Muscle layer of colon (tissue), 2 donors: ENCODE measurements around the gene MACROD2.

Experiments
- H3K27ac ChIP-seq: one replicate; pipeline ENCODE4 v1.7.0; 2013; ENCODE audit warnings: low read depth, mild to moderate bottlenecking, low read length, moderate library complexity
- H3K27me3 ChIP-seq, 2 donors: one replicate each; pipeline ENCODE4 v1.7.0; 2013; ENCODE audit warnings: low read length in 2 of 2, mild to moderate bottlenecking in 2 of 2; ENCODE audit not compliant: insufficient read depth in 2 of 2, control insufficient read depth in 1 of 2
- H3K36me3 ChIP-seq: one replicate; pipeline ENCODE4 v1.7.0; 2013; ENCODE audit warnings: mild to moderate bottlenecking, low read length; ENCODE audit not compliant: insufficient read depth
- H3K4me1 ChIP-seq: one replicate; pipeline ENCODE4 v1.7.0; 2013; ENCODE audit warnings: mild to moderate bottlenecking, low read length; ENCODE audit not compliant: insufficient read depth
- H3K4me3 ChIP-seq, 2 donors: one replicate each; pipeline ENCODE4 v1.7.0; 2013; ENCODE audit warnings: low read length in 2 of 2, low read depth in 1 of 2, mild to moderate bottlenecking in 1 of 2, moderate library complexity in 1 of 2
- H3K9ac ChIP-seq: one replicate; pipeline ENCODE4 v1.7.0; 2013; ENCODE audit warnings: low read length
- H3K9me3 ChIP-seq: one replicate; pipeline ENCODE4 v1.7.0; 2013; ENCODE audit warnings: mild to moderate bottlenecking, low read length
- donor health status: abdominal sarcoma.
- donor health status: Adenocarcinoma of cecum.

The MACROD2 gene

GRCh38 chr20:15756002-15756753 lies 1760.9 kb downstream of the MACROD2 start:
- Histone ChIP-seq H3K9ac (no peak overlapping the region), H3K4me1 (peaks cover 9% of the 10 kb centered on the region), H3K9me3 (no peaks in the 10 kb centered on the region), H3K36me3 (no peaks in the 10 kb centered on the region), H3K4me3 (no peak overlapping the region), H3K27ac (no peak overlapping the region), H3K27me3 (no peaks in the 10 kb centered on the region)

- Histone ChIP-seq H3K9ac (no peak overlapping the region), H3K4me3 (no peak overlapping the region), H3K36me3 (no peaks in the 10 kb centered on the region), H3K9me3 (no peaks in the 10 kb centered on the region), H3K27ac (no peak overlapping the region), H3K4me1 (peaks cover 9% of the 10 kb centered on the region), H3K27me3 (no peaks in the 10 kb centered on the region)
These were observed 1761.4 kb downstream of the MACROD2 start for GRCh38 chr20:15756754-15757115.

DNA sequence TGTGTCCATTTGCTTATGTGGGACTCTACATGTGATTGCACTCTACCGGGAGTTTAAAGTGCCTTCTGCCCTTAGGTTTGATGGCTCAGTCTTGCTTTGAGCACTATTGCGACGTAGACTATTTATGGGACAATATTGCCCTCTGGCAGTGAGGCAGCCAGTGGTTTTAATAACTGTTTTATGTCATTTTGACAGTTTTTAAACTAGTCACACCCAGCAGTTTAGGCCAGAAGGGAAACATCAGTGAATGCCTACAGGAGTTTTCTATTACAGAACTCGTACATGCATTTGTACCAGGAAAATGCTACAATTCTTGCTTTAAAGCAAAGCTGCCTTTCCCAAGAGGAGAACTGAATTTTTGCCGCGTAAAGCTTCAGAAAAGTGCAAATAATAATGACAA lies 1764.3 kb downstream of the MACROD2 start:
- H3K4me1 ChIP-seq, result peaks cover 9% of the 10 kb centered on the region
- H3K4me3 ChIP-seq, result peak overlapping the region; percentile 21 to 36
- no peak overlapping the region for H3K27ac ChIP-seq
- no peak overlapping the region for H3K9ac ChIP-seq
- H3K27me3 ChIP-seq, result no peaks in the 10 kb centered on the region
- no peaks in the 10 kb centered on the region for H3K9me3 ChIP-seq
- no peaks in the 10 kb centered on the region for H3K36me3 ChIP-seq

GRCh38 chr20:15760001-15760621 lies 1764.8 kb downstream of the MACROD2 start:
- Histone ChIP-seq H3K36me3 (no peaks in the 10 kb centered on the region), H3K9me3 (no peaks in the 10 kb centered on the region), H3K9ac (no peak overlapping the region), H3K27me3 (no peaks in the 10 kb centered on the region), H3K4me3 (peak overlapping the region; percentile 21 to 36), H3K27ac (no peak overlapping the region), H3K4me1 (peaks cover 9% of the 10 kb centered on the region)

GRCh38 chr20:15763366-15763765 lies 1768.0 kb downstream of the MACROD2 start:
- H3K4me3 ChIP-seq, result no peak overlapping the region
- H3K4me1 ChIP-seq, result peaks cover 9% of the 10 kb centered on the region
- no peaks in the 10 kb centered on the region for H3K36me3 ChIP-seq
- H3K27me3 ChIP-seq, result no peaks in the 10 kb centered on the region
- no peak overlapping the region for H3K9ac ChIP-seq
- H3K9me3 ChIP-seq, result no peaks in the 10 kb centered on the region
- no peak overlapping the region for H3K27ac ChIP-seq

DNA sequence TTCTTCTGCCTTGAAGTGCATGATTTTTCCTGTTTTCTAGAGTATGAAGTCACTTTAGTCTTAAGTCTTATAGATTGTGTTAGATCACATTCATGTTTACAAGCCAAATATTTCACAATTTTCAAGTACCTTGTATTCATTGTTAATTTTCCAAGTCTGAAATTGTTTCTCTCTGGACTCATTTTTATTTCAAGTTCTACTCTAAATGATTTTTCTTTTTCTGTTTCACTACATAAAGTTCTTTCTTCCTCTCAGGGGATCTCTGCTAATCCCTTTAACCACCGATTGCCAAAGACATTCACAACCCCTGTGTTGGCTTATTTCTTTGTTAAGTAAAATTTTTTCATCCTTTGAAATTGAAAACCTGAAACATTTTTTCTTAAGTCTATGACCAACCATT lies 1772.3 kb downstream of the MACROD2 start:
- Histone ChIP-seq H3K9me3 (no peaks in the 10 kb centered on the region), H3K27me3 (no peaks in the 10 kb centered on the region), H3K9ac (no peak overlapping the region), H3K27ac (no peak overlapping the region), H3K4me1 (no peaks in the 10 kb centered on the region), H3K4me3 (no peak overlapping the region), H3K36me3 (no peaks in the 10 kb centered on the region)

DNA sequence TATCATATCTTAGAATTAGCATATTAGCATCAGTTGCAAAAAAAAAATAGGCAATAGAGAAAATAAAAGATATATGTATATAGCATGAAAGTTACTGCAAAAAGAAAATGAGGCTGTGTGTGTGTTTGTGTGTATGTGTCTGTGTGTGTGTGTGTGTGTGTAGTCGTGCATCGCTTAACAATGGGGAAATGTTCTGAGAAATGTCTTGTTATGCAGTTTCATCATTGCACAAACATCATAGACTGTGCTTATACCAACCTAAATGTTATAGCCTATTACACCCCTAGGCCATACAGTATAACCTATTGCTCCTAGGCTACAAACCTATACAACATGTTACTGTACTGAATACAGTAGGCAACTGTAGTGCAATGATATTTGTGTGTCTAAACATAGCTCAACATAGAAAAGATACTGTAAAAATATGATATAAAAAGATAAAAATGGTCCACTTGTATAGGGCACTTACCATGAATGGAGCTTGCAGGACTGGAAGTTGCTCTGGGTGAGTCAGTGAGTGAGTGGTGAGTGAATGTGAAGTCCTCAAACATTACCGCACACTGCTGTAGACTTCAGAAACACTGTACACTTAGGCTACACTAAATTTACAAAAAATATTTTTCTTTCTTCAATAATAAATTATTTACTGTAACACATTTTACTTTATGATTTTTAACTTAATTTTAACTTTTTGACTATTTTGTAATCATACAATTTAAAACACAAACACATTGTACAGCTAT lies 1772.9 kb downstream of the MACROD2 start:
- Histone ChIP-seq H3K9me3 (no peaks in the 10 kb centered on the region), H3K4me1 (no peaks in the 10 kb centered on the region), H3K9ac (no peak overlapping the region), H3K27me3 (no peaks in the 10 kb centered on the region), H3K4me3 (no peak overlapping the region), H3K36me3 (no peaks in the 10 kb centered on the region), H3K27ac (no peak overlapping the region)

- no peak overlapping the region for H3K9ac ChIP-seq
- no peaks in the 10 kb centered on the region for H3K36me3 ChIP-seq
- no peaks in the 10 kb centered on the region for H3K27me3 ChIP-seq
- no peak overlapping the region for H3K4me3 ChIP-seq
- no peak overlapping the region for H3K27ac ChIP-seq
- H3K9me3 ChIP-seq, result no peaks in the 10 kb centered on the region
- no peaks in the 10 kb centered on the region for H3K4me1 ChIP-seq
These were observed 1777.5 kb downstream of the MACROD2 start for GRCh38 chr20:15772826-15773225.

GRCh38 chr20:15774926-15775325 lies 1779.6 kb downstream of the MACROD2 start:
- no peak overlapping the region for H3K4me3 ChIP-seq
- no peaks in the 10 kb centered on the region for H3K4me1 ChIP-seq
- no peaks in the 10 kb centered on the region for H3K9me3 ChIP-seq
- H3K27ac ChIP-seq, result no peak overlapping the region
- H3K9ac ChIP-seq, result no peak overlapping the region
- no peaks in the 10 kb centered on the region for H3K36me3 ChIP-seq
- no peaks in the 10 kb centered on the region for H3K27me3 ChIP-seq

DNA sequence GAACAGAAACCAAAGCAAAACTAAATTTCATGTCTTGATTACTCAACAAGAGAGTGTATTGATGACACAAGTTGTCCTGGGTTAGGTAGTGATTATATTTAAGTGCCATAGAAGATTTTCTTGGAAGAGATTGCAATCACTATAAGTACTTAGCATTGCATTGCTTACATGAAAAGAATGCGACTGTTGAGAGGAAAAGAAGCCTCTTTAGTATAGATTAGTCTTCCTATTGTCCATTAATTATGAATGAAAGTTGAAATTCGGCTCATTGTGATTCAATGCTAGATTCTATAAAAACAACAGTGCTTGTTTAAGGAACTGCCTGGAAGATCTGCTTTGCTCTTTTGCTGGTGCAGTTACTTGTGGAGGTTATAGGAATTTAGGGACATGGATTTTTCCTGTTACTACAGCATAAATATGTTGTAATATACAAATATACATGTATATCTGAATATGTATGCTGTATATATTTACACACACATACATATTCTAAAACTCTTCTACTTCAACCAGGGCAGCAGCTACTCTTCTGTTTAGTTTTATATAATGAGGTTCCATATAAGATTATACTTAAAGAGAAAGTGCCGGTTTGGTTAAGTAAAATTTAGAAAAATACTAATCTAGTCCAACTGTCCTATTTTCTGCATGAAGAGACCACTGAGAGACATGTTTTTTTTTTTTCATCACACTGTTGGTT lies 1781.6 kb downstream of the MACROD2 start:
- H3K9ac ChIP-seq, result no peak overlapping the region
- H3K4me3 ChIP-seq, result no peak overlapping the region
- no peaks in the 10 kb centered on the region for H3K9me3 ChIP-seq
- H3K27ac ChIP-seq, result no peak overlapping the region
- no peaks in the 10 kb centered on the region for H3K36me3 ChIP-seq
- H3K4me1 ChIP-seq, result no peaks in the 10 kb centered on the region
- H3K27me3 ChIP-seq, result no peaks in the 10 kb centered on the region

GRCh38 chr20:15784020-15784419 lies 1788.7 kb downstream of the MACROD2 start:
- no peak overlapping the region for H3K9ac ChIP-seq
- no peak overlapping the region for H3K4me3 ChIP-seq
- no peaks in the 10 kb centered on the region for H3K36me3 ChIP-seq
- no peak overlapping the region for H3K27ac ChIP-seq
- H3K9me3 ChIP-seq, result no peaks in the 10 kb centered on the region
- no peaks in the 10 kb centered on the region for H3K27me3 ChIP-seq
- H3K4me1 ChIP-seq, result no peaks in the 10 kb centered on the region
